KMS-11 (cell line): ENCODE measurements around the gene GOLGA3.
"Not testable (repeated sequence)": the region's sequence is repeated elsewhere in the genome, so short reads cannot be mapped to it uniquely, and the experiment has no call there.

Experiments
- H2AFZ ChIP-seq: fragments of 200-600 bp; sonication (generic); 2 replicates; pipeline ENCODE4 v1.6.1; 2016; ENCODE audit warnings: antibody characterized with exemption, mixed run types, low read depth
- H3K27ac ChIP-seq: fragments of 200-600 bp; sonication (generic); 2 replicates; pipeline ENCODE4 v1.6.1; 2016; ENCODE audit warnings: mild to moderate bottlenecking, mixed run types
- H3K27me3 ChIP-seq: fragments of 200-600 bp; sonication (generic); 2 replicates; pipeline ENCODE4 v1.6.1; 2017; ENCODE audit warnings: mild to moderate bottlenecking, low read depth, mixed run types, moderate library complexity; ENCODE audit not compliant: insufficient read depth
- H3K36me3 ChIP-seq: fragments of 200-600 bp; sonication (generic); 2 replicates; pipeline ENCODE4 v1.6.1; 2017; ENCODE audit warnings: mild to moderate bottlenecking, mixed run types; ENCODE audit not compliant: insufficient read depth
- H3K4me1 ChIP-seq: fragments of 200-600 bp; sonication (generic); 2 replicates; pipeline ENCODE4 v1.6.1; 2016; ENCODE audit warnings: mild to moderate bottlenecking, low read depth, mixed run types; ENCODE audit not compliant: poor library complexity, severe bottlenecking
- H3K4me2 ChIP-seq: fragments of 200-600 bp; sonication (generic); 2 replicates; pipeline ENCODE4 v1.7.0; 2016; ENCODE audit warnings: mild to moderate bottlenecking, mixed run types
- H3K4me3 ChIP-seq: fragments of 200-600 bp; sonication (generic); IDR thresholded peaks from 2 replicates; pipeline ENCODE4 v1.6.1; 2017; ENCODE audit warnings: low read depth, low read length, mixed read lengths; ENCODE audit not compliant: insufficient read depth
- H3K79me2 ChIP-seq: fragments of 200-600 bp; sonication (generic); 2 replicates; pipeline ENCODE4 v1.6.1; 2016; ENCODE audit warnings: low read depth, mixed run types; ENCODE audit not compliant: insufficient read depth
- H3K9ac ChIP-seq: fragments of 200-600 bp; sonication (generic); 2 replicates; pipeline ENCODE4 v1.6.1; 2016; ENCODE audit warnings: mild to moderate bottlenecking, mixed run types
- H4K20me1 ChIP-seq: fragments of 200-600 bp; sonication (generic); 2 replicates; pipeline ENCODE4 v1.6.1; 2016; ENCODE audit warnings: mild to moderate bottlenecking, mixed run types; ENCODE audit not compliant: insufficient read depth
- TF ChIP-seq, protein P1 (sequence below): fragments of 200-600 bp; sonication (generic); conservative IDR thresholded peaks from 2 replicates; pipeline ENCODE4 v1.6.1; 2017; ENCODE audit warnings: low read depth, mild to moderate bottlenecking, antibody characterized with exemption, low read length, moderate library complexity, mixed read lengths

The GOLGA3 gene

DNA sequence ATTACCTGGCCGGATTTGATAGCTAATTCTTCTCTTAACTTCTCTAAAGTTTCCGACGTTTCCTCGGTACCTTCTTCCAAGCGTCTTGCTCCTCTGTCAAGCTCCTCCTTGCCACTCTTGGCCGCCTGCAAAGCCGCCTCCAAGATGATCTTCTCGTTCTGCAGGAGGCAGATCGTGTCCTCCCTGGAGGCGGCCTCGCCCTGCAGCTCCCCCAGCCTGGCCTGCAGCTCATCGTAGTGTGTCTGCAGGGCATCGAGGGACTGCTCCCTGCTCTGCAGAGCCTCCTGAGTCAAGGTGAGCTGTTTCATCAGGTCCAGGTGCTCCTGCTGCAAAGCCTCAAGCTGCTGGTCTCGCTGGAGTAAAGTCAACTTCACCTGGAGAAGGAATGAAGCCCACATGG, 32.8 kb downstream of the GOLGA3 start:
- H3K27ac ChIP-seq = no peak overlapping the region
- no peaks in the 10 kb centered on the region for H3K27me3 ChIP-seq
- H2AFZ ChIP-seq = no peak overlapping the region
- no peaks in the 10 kb centered on the region; the same call in 1 of the 2 replicates for H3K36me3 ChIP-seq
- H3K79me2 ChIP-seq = no peaks in the 10 kb centered on the region
- H3K9ac ChIP-seq = no peak overlapping the region
- TF ChIP-seq, protein P1, sequence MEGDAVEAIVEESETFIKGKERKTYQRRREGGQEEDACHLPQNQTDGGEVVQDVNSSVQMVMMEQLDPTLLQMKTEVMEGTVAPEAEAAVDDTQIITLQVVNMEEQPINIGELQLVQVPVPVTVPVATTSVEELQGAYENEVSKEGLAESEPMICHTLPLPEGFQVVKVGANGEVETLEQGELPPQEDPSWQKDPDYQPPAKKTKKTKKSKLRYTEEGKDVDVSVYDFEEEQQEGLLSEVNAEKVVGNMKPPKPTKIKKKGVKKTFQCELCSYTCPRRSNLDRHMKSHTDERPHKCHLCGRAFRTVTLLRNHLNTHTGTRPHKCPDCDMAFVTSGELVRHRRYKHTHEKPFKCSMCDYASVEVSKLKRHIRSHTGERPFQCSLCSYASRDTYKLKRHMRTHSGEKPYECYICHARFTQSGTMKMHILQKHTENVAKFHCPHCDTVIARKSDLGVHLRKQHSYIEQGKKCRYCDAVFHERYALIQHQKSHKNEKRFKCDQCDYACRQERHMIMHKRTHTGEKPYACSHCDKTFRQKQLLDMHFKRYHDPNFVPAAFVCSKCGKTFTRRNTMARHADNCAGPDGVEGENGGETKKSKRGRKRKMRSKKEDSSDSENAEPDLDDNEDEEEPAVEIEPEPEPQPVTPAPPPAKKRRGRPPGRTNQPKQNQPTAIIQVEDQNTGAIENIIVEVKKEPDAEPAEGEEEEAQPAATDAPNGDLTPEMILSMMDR = no peak
- H3K4me1 ChIP-seq = no peaks in the 10 kb centered on the region
- no peak overlapping the region for H3K4me3 ChIP-seq
- no peaks in the 10 kb centered on the region for H4K20me1 ChIP-seq
- no peak overlapping the region for H3K4me2 ChIP-seq

DNA sequence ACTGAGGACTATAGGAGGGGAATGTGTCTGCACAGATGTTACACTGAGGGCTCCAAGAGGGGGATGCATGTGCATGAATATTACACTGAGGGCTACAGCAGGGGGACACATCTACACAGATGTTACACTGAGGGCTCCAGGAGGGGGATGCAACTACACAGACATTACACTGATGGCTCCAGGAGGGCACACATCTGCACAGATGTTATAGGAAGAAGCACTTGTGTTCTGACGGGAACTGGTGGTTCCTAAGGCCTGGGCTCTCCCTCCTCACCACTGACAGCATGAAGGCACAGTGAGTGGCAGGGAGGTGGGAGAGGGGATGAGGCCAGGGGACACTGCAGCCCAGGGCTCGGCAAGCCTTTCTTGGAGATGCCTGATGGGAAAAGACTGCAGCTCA, 36.7 kb downstream of the GOLGA3 start:
- not testable (repeated sequence) for H3K27ac ChIP-seq, H3K79me2 ChIP-seq, H3K9ac ChIP-seq, H2AFZ ChIP-seq, H3K27me3 ChIP-seq, H3K4me3 ChIP-seq, H3K4me2 ChIP-seq, H4K20me1 ChIP-seq, H3K36me3 ChIP-seq, H3K4me1 ChIP-seq

DNA sequence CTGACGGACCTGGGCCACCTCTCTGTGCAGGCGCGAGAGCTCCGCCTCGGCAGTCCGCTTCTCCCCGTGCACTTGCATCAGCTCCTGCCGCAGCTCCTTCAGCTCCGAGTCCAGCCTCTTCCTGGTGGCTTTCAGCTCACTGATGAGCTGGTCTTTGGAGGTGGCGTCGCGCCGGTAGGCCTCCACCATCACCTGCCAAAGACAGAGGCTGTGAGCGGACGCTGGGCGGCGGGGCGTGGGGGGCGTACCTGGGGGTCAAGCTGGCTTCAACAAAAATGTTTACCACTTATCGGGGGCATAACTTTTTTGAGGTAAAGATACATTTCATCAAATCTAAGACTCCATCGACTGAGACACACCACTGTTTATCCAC, 39.6 kb downstream of the GOLGA3 start:
- no peaks in the 10 kb centered on the region for H3K27me3 ChIP-seq
- no peaks in the 10 kb centered on the region for H4K20me1 ChIP-seq
- no peaks in the 10 kb centered on the region for H3K36me3 ChIP-seq

DNA sequence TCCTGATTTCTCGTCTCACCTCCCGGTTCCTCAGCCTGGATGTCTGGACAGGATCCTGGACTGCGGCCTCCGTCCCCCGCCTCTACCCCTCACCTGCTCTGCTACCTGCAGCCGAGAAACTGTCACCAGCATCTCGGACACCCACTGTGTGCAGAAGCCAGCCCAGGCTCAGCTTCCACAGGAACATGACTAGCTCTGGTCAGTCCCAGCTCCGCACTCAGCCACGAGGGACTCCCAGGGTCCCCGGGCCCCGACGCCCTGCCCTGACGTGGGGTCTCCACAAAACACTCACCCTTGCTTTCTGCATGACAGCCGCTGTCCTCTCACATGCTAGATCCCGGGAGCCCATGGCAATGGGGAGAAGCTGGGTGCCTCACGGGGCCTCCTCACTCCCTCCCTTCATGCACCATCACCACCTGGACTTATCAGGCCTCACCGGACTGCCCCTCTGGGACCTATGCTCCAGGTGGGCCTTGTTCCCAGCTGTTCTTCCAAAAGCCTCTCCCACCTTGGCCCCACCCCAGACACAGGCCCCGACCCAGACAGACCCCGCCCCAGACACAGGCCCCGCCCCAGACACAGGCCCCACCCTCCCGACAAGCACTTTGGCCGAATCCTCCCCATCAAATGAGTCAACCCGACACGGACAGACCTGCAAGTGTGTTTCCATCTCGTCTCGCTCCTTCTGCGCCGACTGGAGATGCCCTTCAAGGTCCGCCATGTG, 40.1 kb downstream of the GOLGA3 start:
- H3K79me2 ChIP-seq = no peaks in the 10 kb centered on the region
- no peaks in the 10 kb centered on the region for H3K36me3 ChIP-seq
- no peaks in the 10 kb centered on the region for H4K20me1 ChIP-seq
- no peak overlapping the region for H3K9ac ChIP-seq
- H3K4me2 ChIP-seq = no peak overlapping the region
- no peak overlapping the region for H3K4me3 ChIP-seq
- no peak overlapping the region for H2AFZ ChIP-seq
- TF ChIP-seq, protein P1 = no peak
- no peaks in the 10 kb centered on the region for H3K4me1 ChIP-seq
- no peaks in the 10 kb centered on the region for H3K27me3 ChIP-seq
- no peak overlapping the region for H3K27ac ChIP-seq

More for the DNA sequence above, 39.6 kb downstream of the GOLGA3 start:
- no peak overlapping the region for H2AFZ ChIP-seq
- H3K4me1 ChIP-seq = no peaks in the 10 kb centered on the region
- H3K4me3 ChIP-seq = no peak overlapping the region
- H3K79me2 ChIP-seq = no peaks in the 10 kb centered on the region
- H3K4me2 ChIP-seq = no peak overlapping the region
- H3K9ac ChIP-seq = no peak overlapping the region
- TF ChIP-seq, protein P1 = no peak
- no peak overlapping the region for H3K27ac ChIP-seq

DNA sequence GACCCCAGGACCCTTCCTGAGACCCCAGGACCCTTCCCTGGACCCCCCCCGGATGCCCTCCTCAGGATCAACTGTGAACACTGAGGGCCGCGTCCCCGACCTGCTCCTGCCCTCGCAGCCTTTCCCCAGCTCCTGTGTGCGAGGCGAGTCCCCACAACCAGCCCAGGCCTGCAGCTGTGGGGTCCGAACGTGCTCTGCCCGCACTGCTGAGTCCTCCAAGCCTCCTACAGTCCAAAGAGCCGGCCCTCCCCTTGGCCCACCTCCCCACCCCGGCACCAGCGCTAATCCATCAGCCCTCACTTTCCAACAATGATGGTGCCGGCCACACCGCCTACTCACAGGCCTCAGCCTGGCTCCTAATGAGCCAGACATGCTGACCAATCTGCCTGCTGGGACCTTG, 40.8 kb downstream of the GOLGA3 start:
- H3K4me2 ChIP-seq = no peak overlapping the region
- no peaks in the 10 kb centered on the region for H3K36me3 ChIP-seq
- TF ChIP-seq, protein P1 = no peak
- no peaks in the 10 kb centered on the region for H3K27me3 ChIP-seq
- no peaks in the 10 kb centered on the region for H3K4me1 ChIP-seq
- no peak overlapping the region for H3K27ac ChIP-seq
- no peak overlapping the region for H3K4me3 ChIP-seq
- no peak overlapping the region for H3K9ac ChIP-seq
- no peaks in the 10 kb centered on the region for H3K79me2 ChIP-seq
- no peak overlapping the region for H2AFZ ChIP-seq
- no peaks in the 10 kb centered on the region for H4K20me1 ChIP-seq
